Measurements from ENCODE around the gene SPTBN5. TPM values are rescaled to one million over a fixed set of nuclear protein-coding genes. Genes with fewer than 3 reads are reported as not detected.

SPTBN5 gene
- total RNA-seq, 4 donors from 2014 or later: 1.3 to 3.3 (median 2.0) TPM

DNA sequence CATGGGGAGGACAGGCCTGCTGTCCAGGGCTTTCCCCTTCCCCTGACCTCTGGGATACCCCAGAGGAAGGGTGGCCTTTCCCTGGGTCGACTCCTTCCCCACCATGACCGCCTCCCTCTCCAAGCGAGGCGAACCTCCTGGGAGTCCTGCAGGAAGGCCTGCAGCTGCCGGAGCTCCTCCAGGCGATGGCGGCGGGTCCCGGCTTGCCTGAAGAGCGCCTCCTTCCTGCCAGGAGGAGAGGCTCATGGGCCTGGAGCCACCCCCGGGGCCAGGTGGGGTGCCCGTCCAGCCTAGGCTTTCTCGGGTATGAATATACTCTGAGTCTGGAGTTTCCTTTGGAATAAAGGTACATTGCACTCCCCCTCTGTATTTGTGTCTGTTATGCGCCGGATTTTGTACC is 35.1 kb downstream of the SPTBN5 start:
- intact Hi-C loops (cut with DNase I; ENCODE audit: low total_unique reads): no loop called here
- H3K4me3 ChIP-seq (ENCODE audit: low read depth, poor library complexity, severe bottlenecking): no peak overlapping the region
- TF ChIP-seq, protein P1, sequence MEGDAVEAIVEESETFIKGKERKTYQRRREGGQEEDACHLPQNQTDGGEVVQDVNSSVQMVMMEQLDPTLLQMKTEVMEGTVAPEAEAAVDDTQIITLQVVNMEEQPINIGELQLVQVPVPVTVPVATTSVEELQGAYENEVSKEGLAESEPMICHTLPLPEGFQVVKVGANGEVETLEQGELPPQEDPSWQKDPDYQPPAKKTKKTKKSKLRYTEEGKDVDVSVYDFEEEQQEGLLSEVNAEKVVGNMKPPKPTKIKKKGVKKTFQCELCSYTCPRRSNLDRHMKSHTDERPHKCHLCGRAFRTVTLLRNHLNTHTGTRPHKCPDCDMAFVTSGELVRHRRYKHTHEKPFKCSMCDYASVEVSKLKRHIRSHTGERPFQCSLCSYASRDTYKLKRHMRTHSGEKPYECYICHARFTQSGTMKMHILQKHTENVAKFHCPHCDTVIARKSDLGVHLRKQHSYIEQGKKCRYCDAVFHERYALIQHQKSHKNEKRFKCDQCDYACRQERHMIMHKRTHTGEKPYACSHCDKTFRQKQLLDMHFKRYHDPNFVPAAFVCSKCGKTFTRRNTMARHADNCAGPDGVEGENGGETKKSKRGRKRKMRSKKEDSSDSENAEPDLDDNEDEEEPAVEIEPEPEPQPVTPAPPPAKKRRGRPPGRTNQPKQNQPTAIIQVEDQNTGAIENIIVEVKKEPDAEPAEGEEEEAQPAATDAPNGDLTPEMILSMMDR (IDR thresholded peaks at IDR 0.05): no peak
- TF ChIP-seq POLR2A (IDR thresholded peaks at IDR 0.05): no peak
- no peak for DNase-seq (ENCODE audit: low spot score in 2 of 2)
- 80 to 86% methylated on average over 13 to 15 of the region's 15 CpGs for WGBS, 2 donors

DNA sequence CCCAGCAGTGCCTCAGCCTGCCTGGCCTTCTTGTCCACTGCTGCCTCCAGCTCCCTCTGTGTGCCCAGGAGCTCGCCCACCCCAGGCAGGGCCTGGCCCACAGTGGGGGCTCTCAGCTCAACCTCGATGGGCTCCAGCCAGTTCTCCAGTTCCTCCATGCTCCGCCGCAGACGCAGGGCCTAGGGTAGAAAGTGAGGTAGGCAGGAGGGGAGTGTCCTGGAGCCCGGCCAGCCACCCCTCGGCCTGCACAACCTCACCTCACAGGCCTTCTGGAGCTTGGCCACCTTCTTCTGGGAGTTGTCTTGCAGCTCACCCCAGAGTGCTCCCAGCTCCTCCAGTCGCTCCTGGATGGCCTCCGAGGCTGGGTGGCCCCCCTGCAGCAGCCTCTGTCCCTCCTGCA is 36.5 kb downstream of the SPTBN5 start:
- no peak for DNase-seq (ENCODE audit: low spot score in 2 of 2)
- no peak overlapping the region for H3K4me3 ChIP-seq (ENCODE audit: low read depth, poor library complexity, severe bottlenecking)
- intact Hi-C loops (cut with DNase I; ENCODE audit: low total_unique reads): no loop called here
- WGBS, 2 donors: 85 to 91% methylated on average over 8 to 9 of the region's 9 CpGs
- TF ChIP-seq, protein P1 (IDR thresholded peaks at IDR 0.05): no peak
- TF ChIP-seq POLR2A (IDR thresholded peaks at IDR 0.05): no peak

DNA sequence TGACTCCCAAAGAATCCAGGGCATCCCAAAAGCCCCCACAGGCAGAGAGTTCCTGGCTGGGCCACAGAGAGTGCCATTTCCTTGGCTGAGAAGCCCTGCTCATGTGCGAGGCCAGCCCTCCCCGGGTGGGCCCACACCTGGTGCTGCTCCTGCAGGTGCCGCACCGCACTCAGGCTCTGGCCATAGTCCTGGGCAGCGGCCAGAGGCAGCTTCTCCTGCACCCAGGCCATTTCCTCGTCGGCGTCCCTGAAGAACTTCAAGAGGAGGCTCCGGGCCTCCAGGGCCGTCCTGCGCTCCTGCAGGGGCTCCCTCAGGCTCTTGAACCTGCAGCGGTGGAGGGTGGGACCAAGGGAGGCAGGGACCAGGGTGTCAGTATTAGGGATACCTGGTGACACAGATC is 37.1 kb downstream of the SPTBN5 start:
- no peak overlapping the region for H3K4me3 ChIP-seq (ENCODE audit: low read depth, poor library complexity, severe bottlenecking)
- intact Hi-C loops (cut with DNase I; ENCODE audit: low total_unique reads): no loop called here
- no peak for DNase-seq (ENCODE audit: low spot score in 2 of 2)
- TF ChIP-seq POLR2A (IDR thresholded peaks at IDR 0.05): no peak
- TF ChIP-seq, protein P1 (IDR thresholded peaks at IDR 0.05): no peak
- 92 to 95% methylated on average over 8 to 12 of the region's 12 CpGs for WGBS, 2 donors

DNA sequence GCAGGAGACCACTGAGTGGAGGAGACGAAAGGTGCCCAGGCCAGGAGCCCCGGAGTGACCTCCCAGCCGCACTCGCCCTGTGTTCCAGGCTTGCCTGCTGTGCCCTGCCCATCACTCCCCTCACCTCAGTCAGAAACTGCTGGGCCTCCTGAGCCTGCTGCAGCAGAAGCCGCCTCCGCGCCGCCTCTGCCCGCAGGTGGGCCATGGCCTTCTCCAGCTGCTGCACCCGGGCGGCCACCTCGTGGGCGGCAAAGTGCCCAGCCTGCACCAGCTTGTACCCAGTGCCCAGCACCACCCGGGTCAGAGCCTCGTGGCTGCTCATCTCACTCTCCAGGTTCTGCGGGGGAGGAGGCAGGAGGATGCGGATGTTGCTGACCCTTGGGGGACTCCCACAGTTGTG is 37.6 kb downstream of the SPTBN5 start:
- DNase-seq (ENCODE audit: low spot score in 2 of 2): no peak
- WGBS, 2 donors: 88 to 91% methylated on average over 10 to 17 of the region's 17 CpGs
- intact Hi-C loops (cut with DNase I; ENCODE audit: low total_unique reads): no loop called here
- H3K4me3 ChIP-seq (ENCODE audit: low read depth, poor library complexity, severe bottlenecking): no peak overlapping the region
- TF ChIP-seq, protein P1 (IDR thresholded peaks at IDR 0.05): no peak
- TF ChIP-seq POLR2A (IDR thresholded peaks at IDR 0.05): no peak

DNA sequence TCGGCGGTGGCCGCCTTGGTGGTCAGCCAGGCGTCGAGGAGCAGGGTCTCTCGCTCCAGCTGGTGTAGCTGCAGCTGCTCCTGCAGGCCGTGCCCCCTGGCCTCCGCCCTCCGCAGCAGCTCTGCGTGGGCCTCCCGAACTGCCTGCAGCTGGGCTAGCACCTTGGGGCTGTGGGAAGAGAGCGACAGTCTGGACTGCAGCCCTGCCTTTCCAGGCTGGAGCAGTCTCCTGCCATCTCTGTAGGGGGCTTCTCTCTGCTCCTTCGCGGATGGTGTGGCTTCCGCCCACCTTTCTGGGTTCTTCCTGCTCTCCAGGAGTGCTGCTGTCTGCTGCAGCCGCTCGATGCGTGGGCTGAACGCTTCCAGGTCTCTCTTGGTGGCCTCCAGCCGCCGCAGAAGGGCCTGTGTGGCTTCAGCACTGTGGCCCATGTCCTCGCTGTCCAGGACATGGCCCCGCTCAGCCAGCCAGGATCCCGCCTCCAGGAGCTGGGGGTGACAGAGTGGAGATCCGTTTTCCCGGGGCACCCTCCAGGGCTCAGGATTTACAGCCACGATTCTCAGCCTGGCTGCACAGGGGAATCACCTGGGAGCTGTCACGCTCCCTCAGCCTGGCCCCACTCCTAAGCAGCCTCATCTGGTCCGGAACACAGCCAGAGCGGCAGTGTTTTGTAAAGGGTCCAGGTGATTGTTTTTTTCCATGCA is 38.4 kb downstream of the SPTBN5 start:
- 63 to 76% methylated on average over 21 to 26 of the region's 30 CpGs for WGBS, 2 donors
- TF ChIP-seq POLR2A (IDR thresholded peaks at IDR 0.05): no peak
- TF ChIP-seq, protein P1 (IDR thresholded peaks at IDR 0.05): no peak
- no peak overlapping the region for H3K4me3 ChIP-seq (ENCODE audit: low read depth, poor library complexity, severe bottlenecking)
- no peak for DNase-seq (ENCODE audit: low spot score in 2 of 2)
- intact Hi-C loops (cut with DNase I; ENCODE audit: low total_unique reads): no loop called here

DNA sequence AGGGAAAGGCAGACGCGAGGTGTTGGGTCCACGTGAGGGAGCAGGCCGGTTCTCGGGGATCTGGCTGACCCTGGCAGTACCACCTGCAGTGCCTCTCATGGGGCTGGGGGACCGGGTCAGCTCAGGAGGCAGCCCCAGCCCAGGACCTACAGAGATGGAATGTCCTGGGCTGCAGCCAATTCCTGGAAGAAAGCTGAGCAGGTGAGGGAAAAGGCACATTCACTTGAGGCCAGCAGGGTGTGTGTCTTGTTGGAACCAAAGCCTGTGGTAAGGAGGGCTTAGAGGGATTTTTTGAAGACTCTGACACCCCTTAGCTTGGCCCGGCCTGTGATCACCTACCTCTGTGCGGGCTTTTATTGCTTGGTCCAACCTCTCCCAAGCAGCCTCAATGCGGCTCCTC is 39.4 kb downstream of the SPTBN5 start:
- DNase-seq (ENCODE audit: low spot score in 2 of 2): no peak
- H3K4me3 ChIP-seq (ENCODE audit: low read depth, poor library complexity, severe bottlenecking): no peak overlapping the region
- 80 to 82% methylated on average over 9 of the region's 9 CpGs for WGBS, 2 donors
- intact Hi-C loops (cut with DNase I; ENCODE audit: low total_unique reads): no loop called here
- TF ChIP-seq POLR2A (IDR thresholded peaks at IDR 0.05): no peak
- TF ChIP-seq, protein P1 (IDR thresholded peaks at IDR 0.05): no peak
